GM10847 (cell line): ENCODE data around the gene HNRNPH1.

Source experiments
- POLR2A ChIP-seq: IDR thresholded peaks from 2 replicates; pipeline ENCODE4 v1.6.1; 2011; ENCODE audit not compliant: insufficient read length; ENCODE audit errors: extremely low read depth

Gene HNRNPH1

DNA sequence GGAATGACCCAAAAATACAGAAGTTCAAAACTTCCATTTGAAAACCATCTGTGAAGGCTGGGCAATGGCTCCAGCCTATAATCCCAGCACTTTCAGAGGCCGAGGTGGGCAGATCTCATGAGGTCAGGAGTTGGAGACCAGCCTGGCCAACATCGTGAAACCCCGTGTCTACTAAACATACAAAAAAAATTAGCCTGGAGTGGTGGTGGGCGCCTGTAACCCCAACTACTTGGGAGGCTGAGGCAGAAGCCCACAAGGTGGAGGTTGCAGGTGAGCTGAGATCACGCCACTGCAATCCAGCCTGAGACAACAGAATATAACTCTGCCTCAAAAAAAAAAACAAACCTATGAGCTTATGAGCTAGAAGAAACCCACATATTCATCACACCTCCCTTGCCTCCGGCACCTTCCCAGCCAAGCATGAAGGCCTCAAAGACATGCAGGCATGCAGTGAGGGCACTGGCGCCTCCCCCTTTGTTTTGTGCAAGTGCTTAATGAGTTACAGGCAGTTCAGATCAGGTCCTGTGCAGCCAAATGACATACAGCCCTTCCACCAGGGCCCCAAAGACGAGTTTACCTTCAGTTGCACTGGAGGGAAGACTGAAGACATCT is 9.9 kb downstream of the HNRNPH1 start:
- no peak for TF ChIP-seq POLR2A

- TF ChIP-seq POLR2A, result no peak
Measured at GRCh38 chr5:179612577-179613459, 10.7 kb downstream of the HNRNPH1 start.

GRCh38 chr5:179610903-179611265 is 12.6 kb downstream of the HNRNPH1 start:
- TF ChIP-seq POLR2A, result no peak

DNA sequence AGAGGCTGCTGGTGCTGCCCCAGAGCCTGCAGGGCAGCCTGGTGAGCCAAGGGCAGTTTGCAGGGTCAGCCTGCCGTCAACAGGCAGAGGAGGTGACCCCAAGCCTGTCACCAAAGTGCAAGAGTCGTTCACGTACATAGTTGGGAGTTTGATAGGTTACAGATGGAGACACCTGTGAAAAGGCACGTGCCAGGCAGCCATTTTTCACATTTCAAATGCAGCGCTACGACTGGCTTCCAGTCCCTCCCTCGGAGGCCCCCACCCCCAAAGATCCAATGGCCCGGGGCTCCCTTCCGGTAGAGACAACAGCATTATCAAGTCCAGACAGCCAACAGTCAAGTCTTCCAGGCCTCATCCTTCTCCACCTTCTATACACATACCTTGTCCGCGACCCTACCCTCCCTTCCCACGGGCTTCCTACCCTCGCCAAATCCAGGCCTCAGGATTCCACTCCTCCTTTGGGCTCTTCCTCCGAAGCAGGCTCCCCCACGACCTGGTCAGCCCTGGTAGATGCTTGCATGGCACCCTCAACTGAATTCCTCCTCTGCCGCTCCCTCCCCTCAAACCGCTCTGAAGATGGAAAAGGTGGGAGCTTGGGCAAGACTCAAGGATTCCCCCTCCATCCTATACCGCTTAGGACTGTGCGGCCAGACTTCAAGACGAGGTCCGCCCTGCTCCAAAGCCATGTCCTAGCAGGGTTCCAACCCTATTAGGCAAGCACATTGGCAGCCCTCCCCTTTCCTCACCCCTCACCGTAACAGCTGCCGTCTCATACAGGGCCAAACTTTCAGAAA is 13.2 kb downstream of the HNRNPH1 start:
- no peak for TF ChIP-seq POLR2A

DNA sequence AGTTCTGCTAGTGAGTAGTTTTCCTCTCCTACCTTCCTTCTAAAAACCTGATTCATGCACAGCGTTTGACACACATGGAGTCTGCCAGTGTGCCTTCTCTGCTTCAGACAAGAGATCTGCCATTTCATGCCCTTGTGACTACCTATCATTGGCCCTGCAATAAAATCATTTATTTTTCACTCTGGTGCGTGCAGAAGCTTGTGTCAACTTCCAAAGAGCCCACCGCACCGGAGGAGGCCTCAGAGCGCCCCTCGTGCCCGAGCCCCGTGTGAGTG is 13.7 kb downstream of the HNRNPH1 start:
- no peak for TF ChIP-seq POLR2A

DNA sequence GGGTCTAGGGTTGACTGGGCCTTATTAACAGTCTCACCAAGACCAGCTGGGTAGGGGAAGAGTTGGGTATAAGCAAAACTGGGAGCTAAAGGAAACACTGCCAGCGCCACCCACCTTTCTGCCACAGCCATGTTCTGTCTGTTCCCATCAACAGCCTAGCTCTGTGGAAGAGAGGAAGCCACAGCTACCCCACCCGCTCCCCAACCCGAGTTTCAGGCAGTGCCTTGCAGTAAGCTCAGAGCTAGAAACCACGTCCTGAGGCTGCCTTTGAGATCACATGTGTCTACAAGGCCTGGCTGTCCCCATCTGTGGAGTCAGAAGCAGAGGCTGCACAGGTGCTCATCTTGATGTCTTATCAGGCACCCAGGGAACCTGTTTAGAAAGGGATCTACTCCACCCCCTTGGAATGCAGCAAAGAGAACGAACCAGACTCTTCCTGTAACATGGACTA is 15.3 kb downstream of the HNRNPH1 start:
- TF ChIP-seq POLR2A, result no peak

- TF ChIP-seq POLR2A, result no peak
Measured at GRCh38 chr5:179607160-179607931, 16.1 kb downstream of the HNRNPH1 start.

- TF ChIP-seq POLR2A, result no peak
Measured at GRCh38 chr5:179606910-179607159, 16.6 kb downstream of the HNRNPH1 start.

- no peak for TF ChIP-seq POLR2A
Measured at GRCh38 chr5:179606071-179606909, 17.2 kb downstream of the HNRNPH1 start.

- no peak for TF ChIP-seq POLR2A
Measured at GRCh38 chr5:179605026-179605833, 18.2 kb downstream of the HNRNPH1 start.

- no peak for TF ChIP-seq POLR2A
Measured at GRCh38 chr5:179603308-179603707, 20.2 kb downstream of the HNRNPH1 start.

- TF ChIP-seq POLR2A, result no peak
Measured at GRCh38 chr5:179601871-179602625, 21.4 kb downstream of the HNRNPH1 start.

GRCh38 chr5:179599973-179600372 is 23.5 kb downstream of the HNRNPH1 start:
- TF ChIP-seq POLR2A, result no peak
